NCI-H446 (cell line): ENCODE measurements around the gene AP1G2.
"Not testable (repeated sequence)": the region's sequence is repeated elsewhere in the genome, so short reads cannot be mapped to it uniquely, and the experiment has no call there.

Experiments
- DNase-seq, 2 experiments: peaks; one replicate each; lab custom pipeline; 2025; lab: John Stamatoyannopoulos, UW

The AP1G2 gene, protein sequence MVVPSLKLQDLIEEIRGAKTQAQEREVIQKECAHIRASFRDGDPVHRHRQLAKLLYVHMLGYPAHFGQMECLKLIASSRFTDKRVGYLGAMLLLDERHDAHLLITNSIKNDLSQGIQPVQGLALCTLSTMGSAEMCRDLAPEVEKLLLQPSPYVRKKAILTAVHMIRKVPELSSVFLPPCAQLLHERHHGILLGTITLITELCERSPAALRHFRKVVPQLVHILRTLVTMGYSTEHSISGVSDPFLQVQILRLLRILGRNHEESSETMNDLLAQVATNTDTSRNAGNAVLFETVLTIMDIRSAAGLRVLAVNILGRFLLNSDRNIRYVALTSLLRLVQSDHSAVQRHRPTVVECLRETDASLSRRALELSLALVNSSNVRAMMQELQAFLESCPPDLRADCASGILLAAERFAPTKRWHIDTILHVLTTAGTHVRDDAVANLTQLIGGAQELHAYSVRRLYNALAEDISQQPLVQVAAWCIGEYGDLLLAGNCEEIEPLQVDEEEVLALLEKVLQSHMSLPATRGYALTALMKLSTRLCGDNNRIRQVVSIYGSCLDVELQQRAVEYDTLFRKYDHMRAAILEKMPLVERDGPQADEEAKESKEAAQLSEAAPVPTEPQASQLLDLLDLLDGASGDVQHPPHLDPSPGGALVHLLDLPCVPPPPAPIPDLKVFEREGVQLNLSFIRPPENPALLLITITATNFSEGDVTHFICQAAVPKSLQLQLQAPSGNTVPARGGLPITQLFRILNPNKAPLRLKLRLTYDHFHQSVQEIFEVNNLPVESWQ

DNA sequence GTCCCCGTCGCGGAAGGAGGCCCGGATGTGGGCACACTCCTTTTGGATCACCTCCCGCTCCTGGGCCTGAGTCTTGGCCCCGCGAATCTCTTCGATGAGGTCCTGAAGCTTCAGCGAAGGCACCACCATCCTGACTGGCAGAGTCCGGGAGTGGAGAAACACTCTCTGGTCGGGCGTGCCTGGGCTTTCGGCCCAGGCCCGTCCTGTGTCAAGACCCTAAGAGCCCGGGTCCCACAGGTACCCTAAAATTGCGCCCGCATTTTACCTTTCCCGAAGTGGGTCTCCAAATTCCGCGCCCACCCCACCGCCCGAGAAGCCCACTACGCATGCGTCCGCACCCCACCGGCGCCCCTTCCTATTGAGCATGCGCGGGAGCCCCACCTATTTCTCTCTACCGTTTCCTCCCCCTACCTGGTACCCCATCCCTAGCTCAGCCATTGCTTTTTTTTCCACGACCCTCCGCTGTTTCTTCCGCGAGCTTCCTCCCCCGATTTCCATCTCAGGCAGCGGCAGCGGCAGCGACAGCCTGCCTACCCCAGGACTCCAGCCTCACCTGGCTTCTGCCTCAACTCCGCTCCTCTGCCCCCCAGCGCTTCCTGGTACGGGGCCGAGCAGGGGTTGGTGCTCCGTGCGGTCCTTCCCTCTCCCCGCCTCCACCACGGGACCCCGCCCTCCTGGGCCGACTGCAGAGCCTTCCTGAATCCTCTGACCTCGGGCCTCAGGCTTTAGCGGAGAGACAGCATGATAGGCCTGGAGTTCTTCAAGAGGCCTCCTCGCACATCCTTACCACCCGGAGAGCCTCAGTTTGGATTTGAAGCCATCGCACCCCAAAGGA is at the start of gene AP1G2:
Gene AP1G2 (minus strand): TSS at position 606 of the 835 bp plus-strand sequence. CDS start 477 bp downstream, at position 129.
- DNase-seq = peak; percentile 39 to 77

DNA sequence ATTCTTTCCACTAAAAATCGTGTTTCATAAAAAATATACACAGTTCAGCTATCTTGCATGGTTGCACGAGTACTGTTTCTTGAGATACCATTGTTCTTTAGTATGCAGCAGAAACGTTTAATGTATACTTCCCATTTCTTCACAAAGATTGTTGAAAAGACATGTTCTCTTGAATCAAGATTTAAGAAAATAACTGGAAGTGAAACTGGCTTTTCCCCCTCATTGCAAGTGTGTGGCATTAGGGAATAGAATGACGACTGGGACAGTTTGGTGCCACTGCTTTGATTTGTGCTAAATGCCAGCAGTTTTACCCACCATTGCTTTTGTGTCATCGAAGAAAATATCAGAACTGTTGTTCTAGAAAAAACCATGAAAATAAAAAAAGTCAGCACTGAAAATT is 48.3 kb upstream of the AP1G2 start:
- DNase-seq = no peak

DNA sequence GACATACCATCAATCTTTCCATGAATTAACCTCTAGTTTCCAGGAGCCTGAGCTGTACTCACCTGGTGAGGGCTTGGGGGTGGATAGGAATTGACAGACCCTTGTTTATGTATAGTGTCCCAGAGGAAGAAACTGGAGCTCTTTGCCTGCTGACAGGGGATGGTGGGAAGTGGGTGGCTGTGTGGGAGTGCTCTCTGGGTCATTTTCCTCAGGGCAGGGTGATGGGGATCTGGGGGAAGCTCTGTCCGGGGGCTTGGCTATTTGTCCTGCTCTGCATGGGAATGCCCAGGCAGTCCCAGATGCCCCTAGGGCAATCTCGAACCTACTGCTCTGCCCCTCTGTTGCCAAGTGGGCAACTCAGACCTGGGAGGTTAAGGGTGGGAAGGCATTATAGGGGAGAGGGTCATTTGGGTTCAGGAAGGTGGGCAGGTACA is 46.8 kb upstream of the AP1G2 start:
- DNase-seq = no peak

DNA sequence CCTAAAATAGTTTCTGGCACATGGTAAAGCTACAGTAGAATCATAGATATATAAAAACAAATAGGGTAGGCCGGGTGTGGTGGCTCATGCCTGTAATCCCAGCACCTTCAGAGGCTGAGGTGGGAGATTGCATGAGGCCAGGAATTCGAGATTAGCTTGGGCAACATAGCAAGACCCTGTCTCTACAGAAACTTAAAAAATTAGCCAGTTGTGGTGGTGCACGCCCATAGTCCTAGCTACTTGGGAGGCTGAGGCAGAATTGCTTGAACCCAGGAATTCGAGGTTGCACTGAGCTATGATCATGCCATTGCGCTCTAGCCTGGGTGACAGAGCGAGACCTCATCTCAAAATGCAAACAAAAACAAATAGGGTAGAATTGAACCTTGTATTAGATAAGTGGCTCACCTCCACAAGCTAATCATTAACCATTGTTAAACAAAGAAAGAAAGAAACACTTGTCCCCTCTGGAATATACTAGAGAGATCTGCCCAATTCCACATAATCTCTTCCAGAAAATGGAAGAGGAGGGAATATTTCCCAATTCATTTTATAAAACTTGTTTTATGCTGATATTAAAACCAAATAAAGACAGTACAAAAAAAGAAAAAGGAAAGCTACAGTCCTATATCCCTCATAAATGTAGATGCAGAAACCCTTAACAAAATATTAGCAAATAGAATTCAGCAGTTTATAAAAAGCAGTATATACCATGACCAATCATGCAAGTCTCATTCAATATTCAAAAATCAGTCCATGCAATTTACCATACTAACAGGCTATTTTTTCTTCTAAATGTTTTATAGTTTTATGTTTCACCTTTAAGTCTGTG is 45.9 kb upstream of the AP1G2 start:
- DNase-seq = no peak

DNA sequence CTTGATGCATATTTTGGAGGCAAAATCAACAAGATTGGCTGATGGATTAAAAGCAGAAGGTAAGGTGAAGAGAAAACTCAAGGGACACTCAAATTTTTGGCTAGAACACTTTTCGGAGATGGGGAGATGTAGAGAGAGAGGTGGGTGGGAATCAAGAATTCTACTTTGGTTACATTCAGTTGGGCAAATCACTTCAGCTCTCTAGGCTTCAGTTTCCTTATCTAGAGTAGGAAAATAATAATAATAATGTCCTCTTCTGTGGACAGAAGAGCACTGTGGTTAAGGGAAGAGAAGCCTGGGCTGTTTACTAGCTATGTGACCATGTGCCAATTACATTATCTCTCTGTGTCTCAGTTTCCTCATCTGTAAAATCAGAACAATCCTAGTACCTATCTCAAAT is 45.2 kb upstream of the AP1G2 start:
- no peak for DNase-seq

DNA sequence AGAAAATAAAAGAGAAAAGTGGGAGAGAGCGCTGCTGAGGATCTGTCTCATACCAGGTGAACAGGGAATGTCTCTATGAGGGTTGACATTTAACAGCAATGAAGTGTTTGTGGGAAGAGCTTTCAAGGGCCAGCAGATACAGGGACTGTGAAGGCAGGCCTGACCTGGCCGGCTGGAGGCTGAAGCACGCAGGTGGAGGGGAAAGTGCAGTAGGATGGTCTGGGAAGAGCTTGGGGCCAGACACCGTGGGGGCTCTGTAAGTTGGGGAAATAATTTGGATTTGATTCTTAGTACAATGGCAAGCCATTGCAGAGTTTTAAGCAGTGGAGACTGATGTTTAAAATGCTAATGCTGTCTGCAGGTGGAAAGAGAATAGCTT is 44.8 kb upstream of the AP1G2 start:
- no peak for DNase-seq

DNA sequence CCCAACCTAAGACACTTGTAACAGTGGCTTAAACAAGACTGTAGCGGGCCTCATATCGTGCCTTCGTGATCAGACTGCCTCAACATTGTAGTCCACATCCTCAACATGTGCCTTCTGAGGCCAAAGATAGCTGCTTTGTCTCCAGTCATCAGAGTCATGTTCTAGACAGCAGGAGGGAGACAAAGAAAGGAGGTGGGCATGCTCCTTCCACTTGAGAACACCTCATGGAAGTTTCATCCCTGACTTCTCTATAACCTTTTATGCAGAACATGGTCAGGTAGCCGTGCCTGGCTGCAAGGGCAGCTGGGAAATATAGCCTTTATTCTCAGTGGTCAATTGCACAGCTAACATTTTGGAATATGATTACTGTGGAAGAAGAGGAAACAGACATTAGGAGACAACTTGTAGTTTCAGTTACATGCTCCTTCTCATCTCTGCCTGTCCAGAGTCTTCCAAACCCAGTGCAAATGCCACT is 43.3 kb upstream of the AP1G2 start:
- no peak for DNase-seq

DNA sequence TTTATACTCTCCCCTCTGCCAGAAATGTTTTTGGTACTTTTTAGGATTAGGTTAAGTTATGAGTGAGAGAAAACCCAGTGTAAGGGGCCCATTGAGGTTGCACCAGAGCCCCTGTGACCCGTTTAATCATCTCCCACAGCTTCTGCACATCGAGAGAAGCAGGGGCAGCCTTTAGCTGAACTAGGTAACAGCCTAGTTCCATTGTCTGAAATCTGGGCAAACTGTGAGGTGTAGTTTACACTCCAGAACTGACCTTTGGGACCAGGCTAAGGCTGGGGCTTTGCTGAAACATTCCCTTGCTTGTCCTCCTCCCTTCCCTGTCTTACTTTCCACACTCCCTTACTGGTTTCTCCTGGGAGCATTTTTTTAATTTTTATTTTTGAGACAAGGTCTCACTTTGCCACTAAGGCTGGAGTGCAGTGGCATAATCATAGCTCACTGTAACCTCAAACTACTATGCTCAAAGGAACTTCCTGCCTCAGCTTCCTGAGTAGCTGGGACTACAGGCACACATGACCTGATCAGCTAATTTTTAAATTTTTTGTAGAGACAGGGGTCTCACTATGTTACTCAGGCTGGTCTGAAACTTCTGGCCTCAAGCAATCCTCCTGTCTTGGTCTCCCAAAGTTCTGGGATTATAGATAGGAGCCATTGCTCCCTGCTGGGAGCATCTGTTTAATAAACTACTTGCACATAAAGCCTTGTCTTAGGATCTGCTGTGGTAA is 42.7 kb upstream of the AP1G2 start:
- no peak for DNase-seq

DNA sequence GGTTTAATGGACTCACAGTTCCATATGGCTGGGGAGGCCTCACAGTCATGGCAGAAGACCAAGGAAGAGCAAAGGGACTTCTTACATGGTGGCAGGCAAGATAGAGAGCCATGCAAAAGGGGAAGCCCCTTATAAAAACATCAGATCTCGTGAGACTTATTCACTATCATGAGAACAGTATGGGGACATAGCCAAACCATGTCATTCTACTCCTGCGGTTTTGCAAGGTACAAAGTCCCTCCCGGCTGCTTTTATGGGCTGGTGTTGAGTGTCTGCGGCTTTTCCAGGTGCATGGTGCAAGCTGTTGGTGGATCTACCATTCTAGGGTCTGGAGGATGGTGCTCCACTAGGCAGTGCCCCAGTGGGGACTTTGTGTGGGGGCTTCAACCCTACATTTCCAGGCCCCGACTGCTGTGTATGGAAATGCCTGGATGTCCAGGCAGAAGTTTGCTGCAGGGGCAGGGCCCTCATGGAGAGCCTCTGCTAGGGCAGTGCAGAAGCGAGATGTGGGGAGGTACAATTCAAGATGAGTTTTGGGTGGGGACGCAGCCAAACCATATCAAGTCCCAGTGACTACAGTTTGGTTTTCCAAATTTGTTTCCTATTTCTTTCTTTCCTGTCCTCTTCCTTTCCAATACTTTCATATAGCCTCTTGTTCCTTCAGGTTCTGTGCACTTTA is 42.0 kb upstream of the AP1G2 start:
- DNase-seq = not testable (repeated sequence)

DNA sequence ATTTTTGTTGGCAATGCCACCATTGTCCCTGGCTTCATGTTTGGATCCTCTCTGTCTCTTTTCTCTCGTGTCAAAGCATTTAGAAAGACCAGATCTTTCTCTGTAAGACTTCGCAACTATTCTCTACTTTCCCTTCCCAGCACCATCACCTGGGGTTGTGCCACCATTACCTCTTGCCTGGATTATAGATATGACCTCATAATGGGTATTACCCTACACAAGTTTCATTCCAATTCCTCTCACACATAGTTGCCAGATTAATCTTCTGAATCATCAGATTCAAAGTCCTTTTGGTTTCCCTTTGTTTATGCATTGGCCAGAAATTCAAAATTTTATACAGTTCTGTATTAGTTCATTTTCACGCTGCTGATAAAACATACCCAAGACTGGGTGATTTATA is 41.4 kb upstream of the AP1G2 start:
- no peak for DNase-seq

DNA sequence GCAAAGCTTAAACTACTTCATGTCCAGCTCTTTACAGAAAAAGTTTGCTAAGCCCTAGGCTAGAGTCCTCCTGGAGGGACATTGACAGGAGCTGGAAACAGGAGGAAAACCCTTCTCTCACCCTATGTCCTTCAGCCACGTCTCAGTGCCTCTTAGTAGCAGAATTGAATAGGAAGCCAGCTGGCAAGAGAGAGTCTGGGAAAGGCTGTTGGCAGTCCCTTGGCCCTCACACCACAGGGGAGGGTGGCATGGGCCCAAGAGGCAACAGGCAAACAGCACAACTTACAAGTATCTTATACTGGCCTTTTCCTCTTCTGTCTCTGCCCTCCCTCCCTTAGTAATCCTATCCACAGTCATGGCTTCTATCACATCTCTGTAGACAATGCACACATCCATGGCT is 40.9 kb upstream of the AP1G2 start:
- peak; percentile 75 to 85 for DNase-seq

DNA sequence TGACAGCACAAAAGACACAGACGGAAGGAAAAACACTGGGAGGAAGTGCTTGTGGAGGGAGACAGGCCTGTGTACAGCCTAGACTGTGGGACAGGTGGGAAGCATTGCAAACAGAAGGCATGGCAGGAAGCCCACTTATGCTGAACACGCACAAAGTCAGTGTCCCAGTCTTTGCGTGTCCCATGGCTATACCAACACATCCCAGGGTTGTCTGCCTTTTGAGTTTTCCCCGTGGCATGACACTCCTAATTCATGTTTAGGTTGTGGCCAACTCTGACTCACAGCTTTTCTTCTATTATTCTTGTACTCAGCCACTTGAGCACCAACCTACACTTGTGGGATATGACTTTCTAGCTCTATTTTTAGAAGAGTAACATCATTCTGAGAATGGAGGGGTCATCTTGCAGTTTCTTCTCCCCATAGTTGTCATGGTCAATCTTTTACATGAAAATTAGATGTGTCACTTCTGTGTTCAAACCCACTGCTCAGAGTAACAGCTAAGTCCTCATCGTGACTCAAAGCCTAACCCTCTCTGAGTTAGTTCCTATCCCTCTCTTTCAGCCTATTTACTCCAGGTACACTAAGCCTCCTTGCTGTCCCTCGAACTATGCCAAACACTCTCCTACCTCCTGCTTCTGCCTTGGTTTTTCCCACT is 38.5 kb upstream of the AP1G2 start:
- no peak for DNase-seq

DNA sequence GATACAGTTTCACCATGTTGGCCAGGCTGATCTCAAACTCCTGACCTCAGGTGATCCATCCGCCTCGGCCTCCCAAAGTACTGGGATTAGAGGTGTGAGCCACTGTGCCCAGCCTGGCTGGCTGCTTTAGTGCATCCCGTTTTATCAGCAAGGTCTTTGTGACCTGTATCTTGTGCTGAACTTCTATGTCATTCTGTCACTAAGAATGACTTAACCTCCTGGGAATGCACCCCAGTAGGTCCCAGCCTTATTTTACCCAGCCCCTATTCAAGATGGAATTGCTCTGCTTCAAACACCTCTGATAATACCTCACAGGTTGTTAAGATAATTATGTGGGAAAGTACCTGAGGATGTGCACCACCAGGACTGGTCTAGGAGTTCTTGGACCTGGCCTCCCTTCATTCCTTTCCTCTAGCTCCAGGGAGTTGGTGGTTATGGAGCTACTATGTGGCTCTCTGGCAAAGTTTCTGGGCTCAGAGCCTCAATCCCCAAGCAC is 37.1 kb upstream of the AP1G2 start:
- no peak for DNase-seq

DNA sequence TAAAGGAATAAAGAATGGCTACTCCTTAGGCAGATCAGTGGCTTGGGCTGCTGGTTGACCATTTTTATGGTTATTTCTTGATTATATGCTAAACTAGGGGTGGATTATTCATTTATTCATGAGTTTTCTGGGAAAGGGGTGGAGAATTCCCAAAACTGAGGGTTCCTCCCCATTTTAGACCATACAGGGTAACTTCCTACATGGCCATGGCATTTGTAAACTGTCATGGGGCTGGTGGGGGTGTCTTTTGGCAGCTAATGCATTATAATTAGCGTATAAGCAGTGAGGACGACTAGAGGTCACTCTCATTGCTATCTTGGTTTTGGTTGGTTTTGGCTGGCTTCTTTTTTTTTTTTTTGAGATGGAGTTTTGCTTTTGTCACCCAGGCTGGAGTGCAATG is 36.6 kb upstream of the AP1G2 start:
- no peak for DNase-seq

DNA sequence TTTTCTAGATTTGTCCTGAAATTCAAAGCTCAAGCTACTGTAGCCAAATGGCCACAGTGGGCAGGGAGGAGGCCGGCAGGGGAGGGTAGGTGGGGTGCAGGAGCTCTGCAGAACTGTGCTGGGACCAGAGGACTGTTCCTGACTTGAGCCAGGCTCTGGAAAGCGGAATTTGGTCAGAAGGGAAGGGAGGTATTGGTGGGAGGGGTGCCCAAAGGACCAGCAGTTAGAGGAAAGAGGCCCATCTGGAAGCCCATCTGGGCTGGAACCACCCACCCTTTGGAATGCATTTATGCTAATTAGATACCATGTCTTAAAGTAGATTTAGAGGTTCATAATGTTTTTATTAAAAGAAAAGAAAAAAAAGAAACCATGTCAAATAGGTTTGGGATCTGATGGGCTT is 35.5 kb upstream of the AP1G2 start:
- no peak for DNase-seq

DNA sequence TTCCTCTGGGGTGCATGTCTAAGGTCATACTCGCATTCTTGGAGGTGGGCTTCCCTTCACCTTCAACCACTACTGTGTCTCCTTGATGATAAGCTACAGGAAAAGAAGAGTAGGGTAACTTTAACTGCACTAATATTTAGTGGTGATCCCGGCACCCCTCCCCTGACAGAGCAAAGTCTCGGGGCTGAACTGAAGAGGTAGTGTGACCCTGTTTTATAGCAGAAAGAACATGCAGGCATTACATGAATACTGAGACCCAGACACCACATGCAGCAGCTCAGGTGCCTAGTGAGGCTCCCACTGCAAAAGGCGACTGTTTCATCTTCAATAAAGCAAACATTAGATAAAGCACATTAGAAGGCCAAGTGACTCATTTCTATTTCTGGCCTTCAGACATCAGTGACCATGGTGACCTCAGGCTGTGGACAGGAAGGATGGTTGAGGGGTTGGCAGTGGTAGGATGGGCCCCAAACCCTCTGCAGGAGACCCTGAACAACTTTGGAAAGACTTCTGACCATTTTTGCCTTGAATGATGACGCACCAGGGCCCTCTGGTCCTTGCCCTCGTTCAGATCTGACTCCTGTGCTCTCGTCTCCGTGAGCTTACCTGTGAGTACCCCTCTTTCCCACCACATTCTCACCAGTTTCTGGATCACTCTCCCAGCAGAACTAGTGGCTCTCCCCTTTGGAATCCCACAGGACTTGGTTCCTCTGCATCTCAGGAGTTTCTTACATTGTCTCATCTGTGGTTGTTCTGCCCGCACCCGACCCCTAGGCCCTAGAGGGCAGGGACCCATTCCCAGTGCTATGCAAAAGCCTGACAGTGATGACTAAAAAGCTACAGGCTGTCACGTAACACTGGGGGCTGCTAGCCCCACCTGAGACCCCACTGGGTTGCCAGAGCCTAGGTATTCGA is 34.8 kb upstream of the AP1G2 start:
- no peak for DNase-seq

DNA sequence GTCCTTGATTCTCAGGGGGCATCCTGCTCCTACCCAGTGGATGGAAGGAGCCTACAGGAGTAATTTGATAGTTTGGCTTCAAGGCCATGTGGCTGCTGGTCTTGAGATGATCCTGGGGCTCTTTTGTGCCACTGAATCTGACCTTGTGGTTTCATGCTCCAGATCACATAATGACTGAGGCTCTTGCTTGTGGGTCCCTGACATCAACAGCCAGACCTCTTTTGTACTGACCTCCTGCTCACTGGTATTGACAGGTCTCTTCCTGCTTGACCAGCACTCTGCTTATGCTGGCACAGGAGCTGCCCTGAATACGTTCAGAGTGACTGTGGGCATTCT is 34.2 kb upstream of the AP1G2 start:
- DNase-seq = no peak

DNA sequence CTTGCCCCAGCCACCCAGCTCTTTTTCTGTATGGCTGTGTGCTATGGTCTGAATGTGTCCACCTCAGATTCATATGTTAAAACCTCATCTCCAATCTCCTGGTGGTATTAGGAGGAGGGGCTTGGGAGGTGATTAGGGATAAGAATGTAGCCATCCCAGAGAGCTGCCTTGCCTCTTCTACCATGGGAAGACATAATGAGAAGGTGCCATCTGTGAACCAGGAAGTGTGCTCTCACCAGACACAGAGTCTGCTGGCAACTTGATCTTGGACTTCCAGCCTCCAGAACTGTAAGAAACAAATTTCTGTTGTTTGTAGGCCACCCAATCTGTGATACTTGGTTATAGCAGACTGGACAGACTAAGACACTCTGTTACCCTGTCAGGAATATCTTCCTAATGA is 33.8 kb upstream of the AP1G2 start:
- no peak for DNase-seq
